ENCODE results near the gene HNRNPA3. TPM values are rescaled to one million over a fixed set of nuclear protein-coding genes. Genes with fewer than 3 reads are reported as not detected.

HNRNPA3 gene
- total RNA-seq, 1 experiment from 2014 or later: 234 TPM

DNA sequence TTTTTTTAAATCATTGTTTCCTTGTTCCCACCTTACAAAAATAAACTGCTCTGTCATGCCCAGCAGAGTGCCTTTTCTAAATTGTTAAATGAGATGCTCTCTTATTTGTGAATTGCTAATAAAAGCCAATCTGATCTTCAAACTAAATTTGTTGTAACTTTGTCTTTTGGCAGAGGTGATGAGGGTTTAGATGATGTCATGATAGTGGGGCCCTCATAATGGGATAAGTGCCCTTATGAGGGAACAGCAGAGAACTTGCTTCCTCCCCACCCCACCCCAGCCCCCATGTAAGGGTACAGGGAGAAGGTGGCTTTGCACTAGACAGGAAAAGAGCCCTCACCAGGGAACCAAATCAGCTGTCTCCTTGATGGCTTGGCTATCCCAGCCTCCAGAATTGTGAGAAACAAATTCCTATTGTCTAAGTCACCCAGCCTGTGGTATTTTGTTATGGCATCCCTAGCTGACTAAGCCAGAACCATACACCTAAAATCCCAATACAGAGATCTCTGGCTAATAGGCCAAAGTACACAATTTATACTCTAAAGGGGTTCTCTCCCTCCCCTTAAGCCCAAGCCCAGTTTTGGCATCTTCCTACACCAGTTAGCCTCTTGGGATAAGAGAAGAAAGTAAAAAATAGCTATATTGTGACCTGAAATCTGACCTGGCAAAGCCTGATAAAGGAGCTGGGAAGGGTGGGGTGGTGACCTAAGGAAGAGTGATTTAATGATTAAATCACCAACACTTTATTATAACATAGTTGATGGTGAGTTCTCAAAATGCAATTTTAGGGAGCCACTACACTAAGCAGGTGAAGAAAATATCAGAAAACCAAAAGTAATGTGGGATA is 40.3 kb upstream of the HNRNPA3 start:
- no TSS peak for BruUV-seq (replicated peaks)
- intact Hi-C loops (cut with micrococcal nuclease; ENCODE audit: unreplicated experiment): no loop called here
- Mint-ChIP-seq H3K27ac (ENCODE audit: unreplicated experiment) (peak overlapping the region; percentile 73), H3K9me3 (ENCODE audit: low read depth, unreplicated experiment) (no peaks in the 10 kb centered on the region), H3K4me1 (ENCODE audit: low read depth, unreplicated experiment) (peaks cover 59% of the 10 kb centered on the region), H3K27me3 (ENCODE audit: unreplicated experiment) (no peaks in the 10 kb centered on the region), H3K4me3 (ENCODE audit: low read depth, unreplicated experiment) (no peak overlapping the region), H3K36me3 (ENCODE audit: insufficient read depth, unreplicated experiment) (peaks cover 5% of the 10 kb centered on the region)
- CTCF ChIA-PET: interaction anchor here (0.6 to 0.8 kb wide), 2 partner anchors 24 to 73 kb away, joined by 4 read pairs; no protein-coding TSS in a partner anchor
- TF ChIP-seq CTCF (IDR thresholded peaks at IDR 0.05; ENCODE audit: unreplicated experiment): no peak
- DNase-seq: peak; percentile 20

DNA sequence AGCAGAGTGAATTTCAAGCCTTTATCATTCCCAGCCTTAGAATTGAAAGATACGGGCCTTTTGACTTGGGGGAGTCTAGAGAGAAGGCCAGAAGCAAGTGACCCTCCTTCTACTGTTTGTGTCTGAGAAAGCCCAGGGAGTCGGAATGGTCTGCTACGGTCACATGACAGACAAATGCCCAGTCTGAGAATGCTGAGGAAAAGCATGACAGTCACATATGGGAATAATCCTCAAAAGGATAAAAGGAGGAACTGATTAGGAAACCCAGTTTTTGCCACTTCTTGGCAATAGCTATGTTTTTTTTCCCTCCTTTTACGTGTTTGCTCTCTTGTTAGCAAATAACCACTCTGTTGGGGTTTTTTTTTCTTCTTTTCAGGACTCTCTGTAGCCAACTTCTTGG is 38.1 kb upstream of the HNRNPA3 start:
- Mint-ChIP-seq H3K9me3 (ENCODE audit: low read depth, unreplicated experiment) (no peaks in the 10 kb centered on the region), H3K27ac (ENCODE audit: unreplicated experiment) (no peak overlapping the region), H3K36me3 (ENCODE audit: insufficient read depth, unreplicated experiment) (no peaks in the 10 kb centered on the region), H3K4me1 (ENCODE audit: low read depth, unreplicated experiment) (peaks cover 37% of the 10 kb centered on the region), H3K27me3 (ENCODE audit: unreplicated experiment) (no peaks in the 10 kb centered on the region), H3K4me3 (ENCODE audit: low read depth, unreplicated experiment) (no peak overlapping the region)
- BruUV-seq (replicated peaks): no TSS peak
- no peak for DNase-seq
- TF ChIP-seq CTCF (IDR thresholded peaks at IDR 0.05; ENCODE audit: unreplicated experiment): no peak
- intact Hi-C loops (cut with micrococcal nuclease; ENCODE audit: unreplicated experiment): no loop called here
- CTCF ChIA-PET: interaction anchor here (0.6 kb wide), 1 partner anchor 19 kb away, joined by 3 read pairs; no protein-coding TSS in a partner anchor

DNA sequence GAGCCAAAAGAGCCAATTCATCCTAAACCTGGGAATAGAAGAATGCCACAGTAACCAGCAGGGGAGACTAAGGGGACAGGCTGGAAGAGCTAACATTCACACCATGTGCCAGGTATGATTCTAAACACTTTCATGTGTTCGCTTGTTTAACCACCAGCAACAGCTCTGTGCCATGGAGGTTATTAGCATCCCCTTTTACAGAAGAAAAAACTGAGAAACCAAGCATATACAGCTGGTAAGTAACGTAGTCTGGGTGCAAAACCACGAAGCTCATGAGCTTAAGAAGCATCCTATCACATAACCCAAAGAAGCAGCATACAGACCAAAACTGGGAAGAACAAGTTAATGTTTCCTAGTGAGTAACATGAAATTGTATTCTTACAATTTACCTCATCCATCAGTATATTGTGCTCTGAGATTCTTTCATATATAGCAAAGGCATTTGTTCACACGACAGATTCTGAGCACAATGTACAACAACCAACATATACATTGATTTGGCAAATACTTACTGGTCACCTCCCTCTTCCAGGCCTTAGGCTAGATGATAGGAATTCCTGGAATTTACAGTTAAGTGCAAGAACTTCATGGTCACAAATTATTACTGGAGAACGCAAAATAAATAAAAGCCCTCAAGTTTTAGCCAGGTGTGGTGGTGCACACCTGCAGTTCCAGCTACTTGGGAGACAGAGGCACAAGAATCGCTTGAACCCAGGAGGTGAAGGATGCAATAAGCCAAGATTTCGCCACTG is 36.5 kb upstream of the HNRNPA3 start:
- H3K36me3 Mint-ChIP-seq (ENCODE audit: insufficient read depth, unreplicated experiment): no peaks in the 10 kb centered on the region
- no TSS peak for BruUV-seq (replicated peaks)
- intact Hi-C loops (cut with micrococcal nuclease; ENCODE audit: unreplicated experiment): no loop called here
- no peak for TF ChIP-seq CTCF (IDR thresholded peaks at IDR 0.05; ENCODE audit: unreplicated experiment)
- H3K4me3 Mint-ChIP-seq (ENCODE audit: low read depth, unreplicated experiment): no peak overlapping the region
- CTCF ChIA-PET: interaction anchor here (0.6 to 1.1 kb wide), 2 partner anchors 10 to 46 kb away, joined by 3 read pairs; no protein-coding TSS in a partner anchor
- no peak overlapping the region for H3K27ac Mint-ChIP-seq (ENCODE audit: unreplicated experiment)
- H3K9me3 Mint-ChIP-seq (ENCODE audit: low read depth, unreplicated experiment): no peaks in the 10 kb centered on the region
- H3K4me1 Mint-ChIP-seq (ENCODE audit: low read depth, unreplicated experiment): peaks cover 21% of the 10 kb centered on the region
- H3K27me3 Mint-ChIP-seq (ENCODE audit: unreplicated experiment): no peaks in the 10 kb centered on the region
- no peak for DNase-seq

- no peaks in the 10 kb centered on the region for H3K9me3 Mint-ChIP-seq (ENCODE audit: low read depth, unreplicated experiment)
- no peaks in the 10 kb centered on the region for H3K27me3 Mint-ChIP-seq (ENCODE audit: unreplicated experiment)
- peaks cover 15% of the 10 kb centered on the region for H3K4me1 Mint-ChIP-seq (ENCODE audit: low read depth, unreplicated experiment)
- H3K36me3 Mint-ChIP-seq (ENCODE audit: insufficient read depth, unreplicated experiment): no peaks in the 10 kb centered on the region
- H3K27ac Mint-ChIP-seq (ENCODE audit: unreplicated experiment): no peak overlapping the region
- DNase-seq: no peak
- intact Hi-C loops (cut with micrococcal nuclease; ENCODE audit: unreplicated experiment): no loop called here
- no peak overlapping the region for H3K4me3 Mint-ChIP-seq (ENCODE audit: low read depth, unreplicated experiment)
- CTCF ChIA-PET: no interaction called here
- TF ChIP-seq CTCF (IDR thresholded peaks at IDR 0.05; ENCODE audit: unreplicated experiment): no peak
- no TSS peak for BruUV-seq (replicated peaks)
These were observed 33.8 kb upstream of the HNRNPA3 start for GRCh38 chr2:177178797-177179196.

Data from Calu3 (cell line).